Measurements from ENCODE around the gene WAS. TPM values are rescaled to one million over a fixed set of nuclear protein-coding genes. Genes with fewer than 3 reads are reported as not detected.
"Not testable (repeated sequence)": the region's sequence is repeated elsewhere in the genome, so short reads cannot be mapped to it uniquely, and the experiment has no call there.

WAS gene
- polyA plus RNA-seq, 1 experiment, result 0.12 TPM

GRCh38 chrX:48677516-48677915, 6.1 kb upstream of the WAS start:
- DNase-seq (ENCODE audit: low read depth), result no peak
- Histone ChIP-seq H3K36me3 (ENCODE audit: control insufficient read depth, insufficient read depth, low read length) (no peaks in the 10 kb centered on the region), H3K27me3 (ENCODE audit: control insufficient read depth, insufficient read depth, low read length) (no peaks in the 10 kb centered on the region), H3K4me3 (ENCODE audit: low read depth, low read length) (no peak overlapping the region; the same call in 1 of the 2 replicates)
- ChIA-PET POLR2A (no interaction called here), CTCF (no interaction called here)
- no peak for TF ChIP-seq CTCF (IDR thresholded peaks at IDR 0.05; ENCODE audit: insufficient read depth, low read depth, low read length)

- H3K4me3 ChIP-seq (ENCODE audit: low read depth, low read length); POLR2A ChIA-PET; DNase-seq (ENCODE audit: low read depth); H3K27me3 ChIP-seq (ENCODE audit: control insufficient read depth, insufficient read depth, low read length); H3K36me3 ChIP-seq (ENCODE audit: control insufficient read depth, insufficient read depth, low read length); CTCF ChIA-PET: not testable (repeated sequence)
Measured at GRCh38 chrX:48680467-48680866, 3.1 kb upstream of the WAS start.

GRCh38 chrX:48680925-48681324, 2.7 kb upstream of the WAS start:
- H3K27me3 ChIP-seq (ENCODE audit: control insufficient read depth, insufficient read depth, low read length); POLR2A ChIA-PET; H3K36me3 ChIP-seq (ENCODE audit: control insufficient read depth, insufficient read depth, low read length); CTCF ChIA-PET; H3K4me3 ChIP-seq (ENCODE audit: low read depth, low read length); DNase-seq (ENCODE audit: low read depth): not testable (repeated sequence)

- Histone ChIP-seq H3K4me3 (ENCODE audit: low read depth, low read length) (no peak overlapping the region), H3K36me3 (ENCODE audit: control insufficient read depth, insufficient read depth, low read length) (no peaks in the 10 kb centered on the region), H3K27me3 (ENCODE audit: control insufficient read depth, insufficient read depth, low read length) (no peaks in the 10 kb centered on the region)
- POLR2A ChIA-PET, result no interaction called here
- no peak for DNase-seq (ENCODE audit: low read depth)
- CTCF ChIA-PET, result no interaction called here
- TF ChIP-seq CTCF (IDR thresholded peaks at IDR 0.05; ENCODE audit: insufficient read depth, low read depth, low read length), result no peak
Measured at GRCh38 chrX:48681539-48682183, 1.9 kb upstream of the WAS start.

- POLR2A ChIA-PET; H3K4me3 ChIP-seq (ENCODE audit: low read depth, low read length); H3K36me3 ChIP-seq (ENCODE audit: control insufficient read depth, insufficient read depth, low read length); DNase-seq (ENCODE audit: low read depth); CTCF ChIA-PET; H3K27me3 ChIP-seq (ENCODE audit: control insufficient read depth, insufficient read depth, low read length): not testable (repeated sequence)
Measured at GRCh38 chrX:48682795-48683194, 804 bp upstream of the WAS start.

GRCh38 chrX:48684134-48684533, 535 bp downstream of the WAS start:
- no peaks in the 10 kb centered on the region for H3K27me3 ChIP-seq (ENCODE audit: control insufficient read depth, insufficient read depth, low read length)
- DNase-seq (ENCODE audit: low read depth), result no peak
- no peaks in the 10 kb centered on the region for H3K36me3 ChIP-seq (ENCODE audit: control insufficient read depth, insufficient read depth, low read length)
- TF ChIP-seq CTCF (IDR thresholded peaks at IDR 0.05; ENCODE audit: insufficient read depth, low read depth, low read length), result no peak
- H3K4me3 ChIP-seq (ENCODE audit: low read depth, low read length), result no peak overlapping the region
- ChIA-PET POLR2A (no interaction called here), CTCF (no interaction called here)

- H3K27me3 ChIP-seq (ENCODE audit: control insufficient read depth, insufficient read depth, low read length), result no peaks in the 10 kb centered on the region
- no peak for TF ChIP-seq CTCF (IDR thresholded peaks at IDR 0.05; ENCODE audit: insufficient read depth, low read depth, low read length)
- H3K4me3 ChIP-seq (ENCODE audit: low read depth, low read length), result no peak overlapping the region
- ChIA-PET POLR2A (no interaction called here), CTCF (no interaction called here)
- no peaks in the 10 kb centered on the region for H3K36me3 ChIP-seq (ENCODE audit: control insufficient read depth, insufficient read depth, low read length)
- no peak for DNase-seq (ENCODE audit: low read depth)
Measured at GRCh38 chrX:48685416-48685815, 1.8 kb downstream of the WAS start.

Measured in BJ (cell line).